SK-N-MC (cell line): ENCODE data around the gene AKNA.

Experiments used
- EZH2 ChIP-seq: fragments of 200-600 bp; sonication (generic); IDR thresholded peaks from one replicate; pipeline ENCODE4 v1.6.1; 2017; ENCODE audit warnings: antibody characterized with exemption
- FOXP2 ChIP-seq: optimal IDR thresholded peaks from 2 replicates; pipeline ENCODE3; 2011; ENCODE audit warnings: mild to moderate bottlenecking, moderate library complexity; ENCODE audit not compliant: insufficient read depth; ENCODE audit errors: extremely low read length, control extremely low read depth
- POLR2AphosphoS5 ChIP-seq: IDR thresholded peaks from 2 replicates; pipeline ENCODE4 v1.6.1; 2012; ENCODE audit warnings: mild to moderate bottlenecking, low read depth, low read length, borderline replicate concordance

DNA sequence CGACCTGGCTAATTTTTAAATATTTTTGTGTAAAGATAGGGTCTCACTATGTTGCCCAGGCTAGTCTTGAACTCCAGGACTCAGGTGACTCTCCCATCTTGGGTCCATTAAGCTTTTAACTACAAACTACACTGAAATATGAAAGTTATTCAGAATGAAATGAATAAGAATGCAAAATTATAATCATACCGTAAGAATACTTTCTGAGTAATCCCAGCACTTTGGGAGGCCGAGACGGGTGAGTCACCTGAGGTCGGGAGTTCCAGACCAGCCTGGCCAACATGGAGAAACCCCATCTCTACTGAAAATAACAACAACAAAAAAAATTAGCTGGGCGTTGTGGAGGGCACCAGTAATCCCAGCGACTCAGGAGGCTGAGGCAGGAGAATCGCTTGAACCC is 66.0 kb downstream of the AKNA start:
- TF ChIP-seq POLR2AphosphoS5 (no peak), EZH2 (no peak), FOXP2 (no peak)
